COLO668 (cell line): Measurements from ENCODE around the gene PIGL.
"Not testable (repeated sequence)": the region's sequence is repeated elsewhere in the genome, so short reads cannot be mapped to it uniquely, and the experiment has no call there.

Experiments used
- DNase-seq: peaks from one replicate; lab custom pipeline; 2025; ENCODE audit not compliant: unreplicated experiment; lab: John Stamatoyannopoulos, UW

Gene PIGL

DNA sequence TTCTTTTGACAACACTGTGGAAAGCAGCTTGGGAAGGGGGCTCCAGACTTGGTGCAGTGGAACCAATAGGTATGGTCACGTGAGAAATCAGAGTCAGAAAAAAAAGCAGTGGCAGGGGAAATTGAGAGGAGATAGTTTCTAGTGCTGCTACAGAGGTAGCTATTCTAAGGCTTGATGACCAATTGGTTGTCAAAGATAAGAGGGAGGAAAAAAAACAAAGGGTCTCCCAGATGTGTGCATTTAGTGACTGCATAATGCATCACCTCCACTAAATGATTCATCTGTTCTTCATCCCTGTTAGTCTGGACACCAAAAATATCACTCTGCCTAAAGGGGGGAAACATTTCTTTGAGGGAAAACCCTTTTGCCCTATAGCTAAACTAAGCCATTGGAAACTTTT is 56.5 kb downstream of the PIGL start:
- DNase-seq = no peak

DNA sequence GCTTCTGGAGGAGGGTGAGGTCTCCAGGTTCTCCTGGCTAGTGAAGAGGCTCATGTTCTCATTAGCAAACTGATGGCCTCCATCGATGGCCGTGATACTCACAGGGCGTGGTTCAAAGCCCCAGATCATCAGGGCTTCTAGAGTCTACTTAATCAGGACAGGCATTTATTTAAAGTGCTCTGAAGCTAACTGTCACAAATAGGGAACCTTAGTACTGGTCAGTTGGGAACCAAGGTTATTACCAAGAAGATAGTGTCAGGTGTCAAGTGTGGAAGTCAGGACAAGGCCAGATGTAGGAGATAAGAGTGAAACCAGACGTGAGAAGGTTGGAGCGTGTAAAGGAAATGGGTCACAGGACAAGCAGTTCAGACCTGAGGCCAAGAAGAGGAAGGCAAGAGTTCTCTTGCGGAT is 56.9 kb downstream of the PIGL start:
- DNase-seq = no peak

DNA sequence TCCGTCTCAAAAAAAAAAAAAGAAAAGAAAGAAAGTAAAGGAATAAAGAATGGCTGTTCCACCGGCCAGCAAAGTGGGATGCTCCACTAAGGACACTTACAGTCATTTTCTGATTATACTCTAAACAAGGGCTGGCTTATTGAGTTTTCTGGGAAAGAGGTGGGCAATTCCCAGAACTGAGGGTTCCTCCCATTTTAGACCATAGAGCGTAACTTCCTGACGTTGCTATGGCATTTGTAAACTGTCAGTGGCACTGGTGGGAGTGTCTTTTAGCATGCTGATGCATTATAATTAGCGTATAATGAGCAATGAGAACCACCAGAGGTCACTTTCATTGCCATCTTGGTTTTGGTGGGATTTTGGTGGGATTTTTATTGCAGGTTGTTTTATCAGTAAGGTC is 58.0 kb downstream of the PIGL start:
- DNase-seq = no peak

DNA sequence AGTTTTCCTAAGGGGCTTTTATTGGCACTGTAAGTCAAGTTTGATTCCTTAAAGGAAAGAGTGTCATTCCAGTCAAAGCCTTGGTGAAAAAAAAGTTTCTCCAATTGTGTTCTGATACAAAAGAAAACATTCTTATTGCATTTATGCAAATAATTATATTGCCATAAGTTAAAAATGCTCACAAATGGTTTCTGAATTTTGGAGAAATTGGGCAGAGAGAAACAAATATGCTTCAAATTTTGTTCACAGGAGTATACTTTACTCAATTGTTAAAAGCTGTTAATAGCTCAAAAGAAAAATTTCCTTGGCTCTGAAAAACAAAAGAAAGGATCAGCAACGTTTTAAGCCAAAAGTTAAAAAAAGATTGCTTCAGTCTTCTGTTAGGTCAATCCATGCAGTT is 60.2 kb downstream of the PIGL start:
- DNase-seq = no peak

DNA sequence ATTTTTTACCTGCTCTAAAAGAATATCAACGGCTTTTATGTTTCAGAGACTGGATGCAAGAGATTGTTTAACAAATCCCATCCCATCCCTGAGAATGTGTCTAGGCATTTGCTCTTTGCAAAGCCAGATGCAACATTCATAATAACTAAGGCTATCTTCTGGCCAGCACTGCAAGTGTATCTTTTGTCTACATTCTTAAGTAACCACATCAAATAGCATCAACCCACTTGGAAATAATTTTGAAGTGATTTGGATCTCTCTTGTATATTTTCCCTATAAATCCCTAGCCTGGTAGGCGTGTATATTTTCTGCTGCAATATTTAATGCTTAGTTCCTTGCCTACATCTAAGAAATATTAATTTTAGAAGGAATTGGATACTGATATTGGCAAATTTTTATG is 64.3 kb downstream of the PIGL start:
- DNase-seq = no peak

DNA sequence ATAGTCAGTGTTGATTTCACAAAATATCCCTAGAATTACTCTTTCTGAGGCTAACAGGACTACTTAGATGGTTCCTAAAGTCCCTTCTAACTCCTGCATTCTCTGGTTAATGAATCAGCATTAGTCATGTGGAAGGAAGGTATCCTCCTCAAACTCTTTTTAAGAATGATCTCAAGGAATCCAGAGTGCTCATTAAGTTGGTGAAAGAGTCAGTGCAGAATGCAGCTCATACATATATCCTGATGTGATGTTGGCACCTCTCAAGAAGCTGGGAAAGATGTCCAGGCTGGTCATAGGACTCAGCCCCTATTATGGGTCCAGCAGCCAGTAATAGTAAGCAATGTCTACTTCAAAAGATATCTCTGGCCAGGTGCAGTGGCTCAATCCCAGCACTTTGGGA is 65.5 kb downstream of the PIGL start:
- no peak for DNase-seq

DNA sequence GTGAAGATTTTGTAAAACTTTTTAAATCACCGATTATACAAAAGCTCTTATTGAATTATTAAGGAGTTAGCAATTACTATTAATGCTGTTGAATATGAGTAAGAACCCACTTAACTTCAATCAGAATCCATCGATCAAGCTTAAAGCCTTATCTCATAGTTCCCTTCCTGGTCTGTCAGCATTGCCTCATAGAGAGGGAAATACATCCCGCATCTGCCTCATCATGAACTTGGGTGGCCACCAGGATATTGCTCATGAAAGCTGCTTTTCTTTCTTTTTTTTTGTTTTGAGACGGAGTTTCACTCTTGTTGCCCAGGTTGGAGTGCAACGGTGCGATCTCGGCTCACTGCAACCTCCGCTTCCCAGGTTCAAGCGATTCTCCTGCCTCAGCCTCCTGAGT is 66.7 kb downstream of the PIGL start:
- no peak for DNase-seq

DNA sequence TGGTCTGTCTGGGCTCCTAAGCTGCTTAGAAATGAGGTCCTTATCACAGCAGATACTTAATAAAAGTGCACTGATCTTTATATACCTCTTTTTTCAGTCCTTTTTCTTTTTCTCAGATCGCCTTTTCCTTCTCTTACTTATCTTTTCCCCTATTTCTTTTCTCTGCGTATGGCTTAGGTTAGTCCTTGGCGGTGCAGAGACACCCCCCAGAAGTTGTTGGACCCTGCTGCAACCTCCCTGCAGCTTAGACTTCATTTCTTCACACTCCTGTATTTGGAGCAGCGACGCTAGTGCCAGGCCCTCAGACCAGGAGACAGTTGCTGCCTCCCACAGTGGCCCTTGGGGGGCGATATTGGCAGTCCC is 68.6 kb downstream of the PIGL start:
- DNase-seq = no peak

DNA sequence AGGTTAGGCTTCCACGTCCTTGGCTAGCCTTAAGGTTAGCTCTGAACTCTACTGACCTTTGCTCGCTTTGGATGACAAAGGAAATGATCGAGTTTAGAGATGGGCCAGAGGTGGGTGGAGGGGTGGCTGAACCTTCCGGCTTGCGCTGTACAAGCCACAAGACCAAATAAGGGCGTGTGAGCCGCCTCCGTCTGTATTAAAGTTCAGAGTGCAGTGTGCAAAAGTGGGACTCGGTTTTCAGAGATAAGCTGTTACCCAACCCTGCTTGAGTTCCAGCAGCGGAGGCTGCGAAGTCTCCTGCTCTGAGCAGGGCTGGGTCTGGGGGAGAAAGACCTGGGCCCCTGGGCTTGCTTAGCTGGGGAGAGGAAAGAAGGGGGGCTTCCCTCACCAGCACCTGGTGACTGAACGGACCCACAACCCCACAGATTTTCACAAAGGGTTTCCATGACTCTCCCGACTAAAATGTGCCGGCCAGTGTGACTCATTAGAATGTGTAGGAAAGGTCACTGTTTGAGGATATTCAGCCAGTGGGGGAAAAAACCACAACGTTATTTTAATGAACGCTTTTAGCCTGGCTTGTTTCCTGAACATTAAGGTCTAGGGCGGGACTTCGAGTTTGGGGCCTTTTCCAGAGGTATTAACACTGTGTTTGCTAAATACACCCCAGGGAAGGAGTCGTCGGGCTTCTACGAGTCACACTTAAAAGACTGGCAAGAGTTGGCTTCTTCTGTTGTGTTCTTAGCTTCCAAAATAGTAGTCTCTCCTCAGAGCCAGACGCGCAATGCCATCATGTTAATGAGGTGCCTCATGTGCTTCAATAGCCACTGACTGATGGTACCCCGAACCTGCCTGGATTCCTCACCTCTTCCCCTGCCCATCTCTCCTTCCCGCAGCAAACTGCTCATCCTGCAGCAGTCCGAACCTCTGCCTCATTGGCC is 69.3 kb downstream of the PIGL start:
- DNase-seq = no peak

DNA sequence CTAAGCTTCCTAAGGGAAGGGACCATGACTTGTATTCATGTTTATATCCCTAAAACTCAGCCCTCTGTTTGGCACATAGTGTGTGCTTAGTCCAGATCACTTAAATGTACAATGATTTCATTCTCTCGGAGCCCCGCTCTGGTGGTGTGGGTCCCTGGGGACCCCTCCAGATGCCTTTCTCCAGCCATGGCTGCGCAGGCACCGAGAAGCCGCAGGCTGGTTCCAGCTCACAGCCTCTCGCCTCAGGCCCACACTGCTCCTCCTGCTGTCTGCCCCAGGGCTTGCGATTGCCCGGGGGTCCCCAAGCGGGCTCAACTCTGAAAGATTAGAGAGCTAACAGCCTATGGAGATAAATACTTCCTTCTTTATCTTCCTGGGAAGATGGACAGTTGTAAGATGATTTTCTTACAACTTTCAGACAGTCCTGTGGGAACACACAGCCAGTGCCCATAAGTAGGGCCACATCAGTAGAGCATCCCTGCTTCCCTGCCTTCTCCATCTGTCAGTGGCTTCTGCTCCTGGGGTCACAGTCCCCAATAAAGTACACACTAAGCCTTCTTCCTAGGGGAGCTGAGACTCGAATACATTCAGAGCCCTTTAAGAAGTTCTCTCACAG is 70.0 kb downstream of the PIGL start:
- no peak for DNase-seq

DNA sequence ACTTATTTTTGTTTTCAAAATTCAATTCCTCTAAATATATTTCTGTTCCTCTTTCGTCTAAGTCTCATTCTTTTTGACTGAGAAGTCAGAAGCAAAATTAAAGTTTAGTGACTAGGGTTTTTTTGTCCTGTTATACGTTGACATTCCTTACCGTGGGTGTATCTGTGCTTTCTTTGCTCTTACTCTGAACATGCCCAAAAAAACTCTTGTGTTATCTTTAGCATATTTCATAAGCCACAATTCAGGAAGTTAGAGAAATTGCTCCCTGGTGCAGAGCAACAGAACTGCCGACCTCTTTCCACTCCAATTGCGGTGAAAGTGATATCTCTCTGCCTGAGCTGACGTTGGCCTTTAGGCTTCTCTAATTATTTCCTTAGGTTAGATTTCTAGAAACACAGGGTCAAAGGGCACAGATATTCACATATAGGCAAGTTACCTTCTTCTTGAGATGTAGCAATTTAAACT is 70.6 kb downstream of the PIGL start:
- DNase-seq = no peak

DNA sequence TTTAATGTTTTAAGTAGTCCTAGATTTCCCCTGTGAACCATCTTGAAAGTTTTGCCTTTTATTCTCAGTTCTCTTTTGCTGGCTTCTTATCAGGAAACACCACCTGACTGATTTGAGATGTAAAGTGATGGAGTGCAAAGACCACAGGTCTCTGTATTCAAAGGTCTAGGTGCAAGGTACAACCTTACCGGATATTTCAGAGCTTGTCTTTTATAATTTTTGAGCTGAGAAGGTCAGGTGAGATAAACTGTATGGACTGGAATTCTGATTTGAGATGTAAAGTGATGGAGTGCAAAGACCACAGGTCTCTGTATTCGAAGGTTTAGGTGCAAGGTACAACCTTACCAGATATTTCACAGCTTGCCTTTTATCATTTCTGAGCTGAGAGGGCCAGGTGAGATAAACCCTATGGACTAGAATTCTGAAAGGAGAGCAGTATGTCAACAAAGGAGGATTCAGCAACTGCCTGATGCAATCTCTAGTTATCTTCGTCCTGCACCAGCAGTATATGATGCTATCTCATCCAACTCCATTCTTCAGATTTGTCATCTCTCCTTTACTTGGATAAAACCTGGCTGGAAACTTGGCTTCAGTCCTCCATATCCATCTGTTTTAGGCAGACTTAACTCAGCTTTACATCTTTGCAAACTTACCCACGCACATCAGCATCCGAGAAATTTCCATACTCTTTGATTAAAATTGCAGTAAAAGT is 72.0 kb downstream of the PIGL start:
- DNase-seq = no peak

DNA sequence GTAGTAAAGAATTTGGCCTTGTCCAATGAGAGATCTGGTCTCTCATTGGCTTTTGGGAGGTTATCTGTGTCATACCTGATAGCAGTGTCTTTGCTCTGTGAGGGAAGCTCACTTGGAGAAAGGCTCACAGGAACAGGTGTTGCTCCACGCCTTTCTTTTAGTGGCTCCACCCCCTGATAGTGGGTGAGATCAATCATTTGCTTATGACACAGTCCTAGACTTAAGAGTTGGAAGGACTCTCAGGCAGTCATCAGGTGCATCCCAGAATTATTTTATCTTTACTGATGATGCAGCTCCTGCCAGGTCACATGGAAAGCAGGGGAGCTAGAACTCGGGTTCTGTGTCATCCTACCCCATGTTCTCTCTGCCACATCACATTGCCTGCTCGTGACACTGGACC is 76.9 kb downstream of the PIGL start:
- DNase-seq = no peak

DNA sequence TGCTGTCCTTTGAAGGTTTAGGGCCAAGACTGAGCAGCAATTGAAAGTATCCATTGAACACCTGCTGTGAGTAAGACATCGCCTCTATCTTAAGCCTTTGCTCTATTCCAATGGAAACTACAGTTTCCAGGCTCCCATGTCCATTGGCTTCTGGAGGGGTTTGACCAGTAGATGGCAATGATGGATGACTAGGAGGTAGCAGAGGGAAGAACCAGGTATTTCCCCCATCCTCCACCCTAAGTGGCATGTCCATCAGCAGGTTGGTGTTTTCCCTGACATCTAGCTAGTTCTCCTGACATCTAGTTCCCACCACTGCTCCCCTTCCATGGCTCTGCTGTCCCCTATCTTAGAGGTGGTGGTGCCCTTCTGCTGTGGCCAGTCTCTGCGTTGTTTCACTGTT is 77.5 kb downstream of the PIGL start:
- no peak for DNase-seq

DNA sequence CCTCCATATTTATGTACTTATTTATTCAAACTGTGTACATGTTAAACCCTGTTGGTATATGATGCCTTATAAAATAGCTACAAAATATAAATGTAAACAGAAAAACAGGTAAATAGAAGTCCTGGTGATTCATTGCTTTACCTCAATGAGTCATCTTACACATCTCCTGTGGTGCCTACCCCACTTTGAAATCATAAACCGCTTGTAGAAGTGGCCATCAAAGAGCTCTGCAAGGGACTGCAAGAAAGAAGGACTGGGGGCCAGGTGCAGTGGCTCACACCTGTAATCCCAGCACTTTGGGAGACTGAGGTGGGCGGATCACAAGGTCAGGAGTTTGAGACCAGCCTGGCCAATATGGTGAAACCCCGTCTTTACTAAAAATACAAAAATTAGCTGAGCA is 79.1 kb downstream of the PIGL start:
- DNase-seq = not testable (repeated sequence)

DNA sequence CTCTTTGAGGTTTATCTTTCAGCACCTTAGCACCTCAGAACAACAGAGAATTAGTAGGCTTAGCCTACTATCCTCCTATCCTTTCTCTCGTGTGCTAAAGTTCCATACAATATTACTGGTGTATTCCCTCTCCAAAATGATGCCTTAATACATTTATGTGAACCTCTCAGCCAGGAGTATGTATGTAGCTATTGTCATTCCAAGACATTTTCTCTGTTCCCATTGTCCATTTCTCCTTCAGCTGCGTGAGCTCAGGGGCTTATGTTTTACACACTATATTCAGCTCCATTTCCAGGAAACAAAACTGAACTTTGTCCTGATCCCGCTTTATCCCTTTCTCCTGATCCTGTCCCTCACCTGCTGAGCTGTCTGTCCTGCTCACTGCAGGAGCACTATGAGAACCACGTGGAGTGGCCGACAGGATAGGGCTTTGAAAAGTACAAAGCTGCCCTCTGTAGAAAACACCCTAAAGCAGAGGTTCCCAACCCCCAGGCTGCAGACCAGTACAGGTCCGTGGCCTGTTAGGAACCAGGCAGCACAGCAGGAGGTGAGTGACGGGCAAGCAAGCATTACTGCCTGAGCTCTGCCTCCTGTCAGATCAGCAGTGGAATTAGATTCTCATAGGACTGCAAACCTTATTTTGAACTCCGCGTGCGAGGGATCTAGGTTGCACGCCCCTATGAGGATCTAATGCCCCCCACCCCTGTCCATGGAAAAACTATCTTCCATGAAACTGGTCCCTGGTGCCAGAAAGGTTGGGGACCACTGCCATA is 80.5 kb downstream of the PIGL start:
- peak; percentile 9 for DNase-seq

DNA sequence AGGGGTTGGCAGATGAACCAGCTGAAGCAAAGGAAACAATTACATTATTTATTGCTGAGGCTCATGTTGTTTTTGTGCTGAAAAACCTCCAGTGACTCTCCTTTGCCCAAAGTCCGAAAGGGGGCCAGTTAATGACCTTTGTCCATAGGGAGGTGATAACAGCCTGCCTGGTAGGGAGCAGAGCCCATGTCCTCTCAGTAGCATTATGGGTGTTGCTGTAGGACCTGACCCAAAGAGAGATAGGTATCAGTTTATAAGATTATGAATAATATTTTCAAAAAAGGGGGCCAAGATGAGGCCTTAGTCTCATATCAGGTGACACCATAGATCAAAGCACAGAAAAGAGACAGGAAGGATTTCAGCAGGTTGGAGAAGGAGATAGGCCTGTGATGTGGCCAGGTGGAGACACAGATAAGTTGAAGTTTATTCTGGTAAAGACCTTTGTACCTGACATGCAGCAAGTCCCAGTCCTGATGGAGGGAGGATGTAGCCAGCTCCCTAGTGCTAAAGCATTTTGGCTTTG is 81.2 kb downstream of the PIGL start:
- DNase-seq = no peak

DNA sequence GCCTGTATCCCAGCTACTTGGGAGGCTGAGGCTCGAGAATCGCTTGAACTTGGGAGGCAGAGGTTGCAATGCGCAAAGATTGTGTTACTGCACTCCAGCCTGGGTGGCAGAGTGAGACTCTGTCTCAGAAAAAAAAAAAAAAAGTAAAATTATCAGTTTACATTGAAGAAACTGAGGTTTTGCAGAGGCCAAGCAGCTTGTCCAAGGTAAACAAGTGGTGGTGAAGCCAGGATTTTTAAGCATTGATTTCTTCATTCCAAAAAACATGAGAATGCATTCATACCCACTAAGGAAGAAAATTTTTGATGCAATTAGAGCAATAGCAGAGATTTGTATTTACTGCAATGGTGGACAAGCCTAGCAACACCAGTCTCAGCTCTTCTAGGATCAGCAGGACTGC is 83.5 kb downstream of the PIGL start:
- no peak for DNase-seq

DNA sequence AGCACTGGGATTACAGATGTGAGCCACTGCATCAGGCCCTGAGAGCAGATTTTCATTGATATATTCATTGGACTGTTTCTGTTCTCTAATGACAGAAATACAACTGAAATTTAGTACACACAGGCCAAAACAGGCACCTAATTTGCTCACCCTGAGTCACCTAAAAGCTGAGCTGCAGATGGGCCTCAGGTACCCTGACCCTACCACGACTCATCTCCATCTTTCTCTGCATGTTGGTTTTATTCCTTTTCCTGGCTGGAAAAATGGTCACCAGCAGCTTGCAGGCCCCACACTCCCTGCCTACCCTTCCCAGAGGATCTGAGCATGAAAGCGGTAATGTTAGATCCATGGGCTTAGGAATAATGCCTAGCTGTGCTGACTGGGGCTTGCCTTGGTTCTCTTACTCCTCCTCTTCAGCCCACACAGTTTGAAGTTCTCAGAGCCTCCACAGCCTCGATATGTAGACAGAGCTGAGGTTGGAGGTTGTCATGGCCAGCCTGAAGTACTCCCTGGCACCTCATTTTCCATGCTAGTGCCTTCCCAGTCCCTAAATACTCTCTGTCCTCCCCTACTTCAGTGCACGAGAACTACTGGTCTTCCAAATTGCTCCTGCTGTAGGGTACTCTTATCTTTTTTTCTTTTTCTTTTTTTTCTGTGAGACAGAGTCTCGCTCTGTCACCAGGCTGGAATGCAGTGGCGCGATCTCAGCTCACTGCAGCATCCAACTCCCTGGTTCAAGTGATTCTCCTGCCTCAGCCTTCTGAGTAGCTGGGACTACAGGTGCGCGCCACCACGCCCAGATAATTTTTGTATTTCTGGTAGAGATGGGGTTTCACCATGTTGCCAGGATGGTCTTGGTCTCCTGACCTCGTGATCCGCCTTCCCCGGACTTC is 85.2 kb downstream of the PIGL start:
- DNase-seq = no peak

DNA sequence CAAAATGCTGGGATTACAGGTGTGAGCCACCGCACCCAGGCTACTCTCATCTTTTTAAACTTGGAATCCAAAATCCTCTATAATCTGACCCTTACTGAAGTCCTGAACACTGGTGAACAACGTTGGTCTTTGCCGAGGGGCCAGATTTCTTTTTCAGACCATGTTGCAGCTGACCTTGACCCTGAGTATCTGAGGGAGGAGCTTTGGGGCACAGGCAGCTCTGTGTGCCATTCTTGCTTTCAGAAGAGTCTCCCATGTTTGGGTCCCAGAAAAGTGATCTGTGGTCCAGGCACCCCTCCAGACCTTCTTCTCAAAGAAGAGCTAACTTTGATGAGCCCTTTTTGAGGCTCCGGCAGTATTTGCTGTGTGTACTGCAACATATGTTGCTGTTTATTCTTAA is 85.8 kb downstream of the PIGL start:
- no peak for DNase-seq
